ENCODE data around the gene PVALEF. TPM values are rescaled to one million over a fixed set of nuclear protein-coding genes. Genes with fewer than 3 reads are reported as not detected.

The PVALEF gene
- total RNA-seq = not detected

DNA sequence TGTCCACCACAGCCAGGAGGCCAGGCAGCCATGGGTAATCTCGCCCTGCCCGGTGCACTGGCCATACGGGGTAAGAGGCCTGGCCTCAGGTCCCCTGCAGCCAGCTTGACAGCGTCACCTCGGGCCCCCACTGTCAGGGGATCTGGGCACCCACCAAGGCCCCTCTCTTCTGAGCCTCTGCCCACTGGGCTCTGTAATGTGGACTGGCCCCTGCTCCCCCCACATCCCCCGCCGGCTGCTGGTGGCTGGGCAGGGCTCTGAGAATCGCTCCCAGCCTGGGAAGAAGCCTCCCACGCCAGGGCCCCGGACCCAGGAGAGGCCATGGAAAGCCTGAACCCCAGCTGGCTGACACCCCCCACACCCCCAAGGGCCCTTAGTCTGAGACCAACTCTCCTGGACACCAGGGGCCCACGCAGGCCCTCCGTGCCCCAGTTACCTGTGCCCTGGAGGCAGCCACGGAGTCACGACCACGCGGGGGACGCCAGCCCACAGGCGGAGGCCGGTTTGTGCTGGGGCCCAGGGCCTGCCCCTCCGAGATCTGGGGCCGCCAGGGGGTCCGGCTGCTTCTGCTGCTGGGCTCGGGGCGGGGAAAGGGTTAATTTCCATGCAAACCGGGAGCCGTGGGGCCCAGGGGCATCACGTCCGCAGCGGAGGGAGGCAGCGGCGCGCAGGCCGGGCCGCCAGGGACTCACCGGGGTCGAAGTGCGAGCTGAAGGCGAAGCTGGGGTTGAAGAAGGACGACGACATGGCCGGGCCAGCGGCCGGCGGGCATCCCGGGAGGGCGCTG is at the start of gene PVALEF:
PVALEF (plus strand) TSS at position 262 of the 787 bp plus-strand sequence. CDS start 15,720 bp downstream, outside the sequence.
- Histone ChIP-seq H3K36me3 (no peaks in the 10 kb centered on the region), H3K27ac (no peak within 1 kb of the TSS), H3K4me3 (peak within 1 kb of the TSS; percentile 28 to 37), H3K4me1 (peaks cover 12% of the 10 kb centered on the region), H3K27me3 (no peaks in the 10 kb centered on the region), H3K9me3 (no peaks in the 10 kb centered on the region)
- DNase-seq (ENCODE audit: extremely low spot score in 2 of 2) = no peak
- TF ChIP-seq, protein P1, sequence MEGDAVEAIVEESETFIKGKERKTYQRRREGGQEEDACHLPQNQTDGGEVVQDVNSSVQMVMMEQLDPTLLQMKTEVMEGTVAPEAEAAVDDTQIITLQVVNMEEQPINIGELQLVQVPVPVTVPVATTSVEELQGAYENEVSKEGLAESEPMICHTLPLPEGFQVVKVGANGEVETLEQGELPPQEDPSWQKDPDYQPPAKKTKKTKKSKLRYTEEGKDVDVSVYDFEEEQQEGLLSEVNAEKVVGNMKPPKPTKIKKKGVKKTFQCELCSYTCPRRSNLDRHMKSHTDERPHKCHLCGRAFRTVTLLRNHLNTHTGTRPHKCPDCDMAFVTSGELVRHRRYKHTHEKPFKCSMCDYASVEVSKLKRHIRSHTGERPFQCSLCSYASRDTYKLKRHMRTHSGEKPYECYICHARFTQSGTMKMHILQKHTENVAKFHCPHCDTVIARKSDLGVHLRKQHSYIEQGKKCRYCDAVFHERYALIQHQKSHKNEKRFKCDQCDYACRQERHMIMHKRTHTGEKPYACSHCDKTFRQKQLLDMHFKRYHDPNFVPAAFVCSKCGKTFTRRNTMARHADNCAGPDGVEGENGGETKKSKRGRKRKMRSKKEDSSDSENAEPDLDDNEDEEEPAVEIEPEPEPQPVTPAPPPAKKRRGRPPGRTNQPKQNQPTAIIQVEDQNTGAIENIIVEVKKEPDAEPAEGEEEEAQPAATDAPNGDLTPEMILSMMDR (IDR thresholded peaks at IDR 0.05) = no peak
- TF ChIP-seq POLR2A (IDR thresholded peaks at IDR 0.05) (no peak), POLR2AphosphoS5 (IDR thresholded peaks at IDR 0.05; ENCODE audit: insufficient read depth in 1 of 2, low read depth in 1 of 2) (no peak)
- intact Hi-C loops (cut with DNase I) = no loop called here

GRCh38 chr17:81115749-81116464 is 49.4 kb upstream of the PVALEF start:
- peaks cover 15% of the 10 kb centered on the region for H3K4me1 ChIP-seq
- intact Hi-C loops (cut with DNase I) = no loop called here
- DNase-seq (ENCODE audit: extremely low spot score in 2 of 2) = no peak
- H3K27me3 ChIP-seq = no peaks in the 10 kb centered on the region
- H3K9me3 ChIP-seq = no peaks in the 10 kb centered on the region
- TF ChIP-seq POLR2A (IDR thresholded peaks at IDR 0.05) (no peak), POLR2AphosphoS5 (IDR thresholded peaks at IDR 0.05; ENCODE audit: insufficient read depth in 1 of 2, low read depth in 1 of 2) (no peak)
- TF ChIP-seq, protein P1 (IDR thresholded peaks at IDR 0.05) = no peak
- H3K27ac ChIP-seq = no peak overlapping the region
- no peak overlapping the region for H3K4me3 ChIP-seq
- H3K36me3 ChIP-seq = peaks cover 0 to 1% of the 10 kb centered on the region in 2 donors

GRCh38 chr17:81116704-81117103 is 48.6 kb upstream of the PVALEF start:
- Histone ChIP-seq H3K4me3 (no peak overlapping the region), H3K4me1 (peaks cover 16% of the 10 kb centered on the region), H3K27me3 (no peaks in the 10 kb centered on the region), H3K9me3 (no peaks in the 10 kb centered on the region), H3K36me3 (no peaks in the 10 kb centered on the region), H3K27ac (no peak overlapping the region)
- no peak for DNase-seq (ENCODE audit: extremely low spot score in 2 of 2)
- no peak for TF ChIP-seq POLR2AphosphoS5 (IDR thresholded peaks at IDR 0.05; ENCODE audit: insufficient read depth in 1 of 2, low read depth in 1 of 2)
- TF ChIP-seq, protein P1 (IDR thresholded peaks at IDR 0.05) = no peak
- TF ChIP-seq POLR2A (IDR thresholded peaks at IDR 0.05) = no peak
- intact Hi-C loops (cut with DNase I) = no loop called here

- Histone ChIP-seq H3K27me3 (no peaks in the 10 kb centered on the region), H3K27ac (no peak overlapping the region), H3K4me1 (peaks cover 19% of the 10 kb centered on the region), H3K9me3 (no peaks in the 10 kb centered on the region), H3K4me3 (no peak overlapping the region), H3K36me3 (no peaks in the 10 kb centered on the region)
- intact Hi-C loops (cut with DNase I) = no loop called here
- TF ChIP-seq, protein P1 (IDR thresholded peaks at IDR 0.05) = no peak
- TF ChIP-seq POLR2AphosphoS5 (IDR thresholded peaks at IDR 0.05; ENCODE audit: insufficient read depth in 1 of 2, low read depth in 1 of 2) (no peak), POLR2A (IDR thresholded peaks at IDR 0.05) (no peak)
- no peak for DNase-seq (ENCODE audit: extremely low spot score in 2 of 2)
These were observed 47.6 kb upstream of the PVALEF start for GRCh38 chr17:81117672-81118198.
